SK-N-MC (cell line): ENCODE results near the gene RLF.

Experiments used
- EZH2 ChIP-seq: fragments of 200-600 bp; sonication (generic); IDR thresholded peaks from one replicate; pipeline ENCODE4 v1.6.1; 2017; ENCODE audit warnings: antibody characterized with exemption
- FOXP2 ChIP-seq: optimal IDR thresholded peaks from 2 replicates; pipeline ENCODE3; 2011; ENCODE audit warnings: mild to moderate bottlenecking, moderate library complexity; ENCODE audit not compliant: insufficient read depth; ENCODE audit errors: extremely low read length, control extremely low read depth
- POLR2AphosphoS5 ChIP-seq: IDR thresholded peaks from 2 replicates; pipeline ENCODE4 v1.6.1; 2012; ENCODE audit warnings: mild to moderate bottlenecking, low read depth, low read length, borderline replicate concordance

DNA sequence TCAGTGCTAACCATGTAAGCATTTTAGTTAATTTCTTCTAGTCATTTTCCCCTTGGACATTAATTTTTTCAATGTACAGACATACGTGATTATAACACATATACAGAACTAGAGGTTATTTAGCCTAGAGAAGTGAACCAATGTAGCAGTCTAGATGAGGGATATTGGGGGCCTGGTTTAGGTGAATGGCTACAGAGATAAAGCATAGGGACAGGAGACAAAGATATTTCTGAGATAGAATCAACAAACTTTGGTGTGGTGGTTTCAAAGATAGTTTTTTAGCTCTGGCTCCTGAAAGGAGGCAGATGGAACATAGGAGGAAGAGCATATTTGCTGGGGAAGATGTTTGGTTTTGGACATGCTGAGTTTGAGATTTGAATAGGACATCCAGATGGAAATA, 23.0 kb downstream of the RLF start:
- TF ChIP-seq POLR2AphosphoS5 (no peak), EZH2 (no peak), FOXP2 (no peak)
